Body of pancreas (tissue), 4 donors: ENCODE results near the gene TSPEAR. TPM values are rescaled to one million over a fixed set of nuclear protein-coding genes. Genes with fewer than 3 reads are reported as not detected.
"Not testable (repeated sequence)": the region's sequence is repeated elsewhere in the genome, so short reads cannot be mapped to it uniquely, and the experiment has no call there.

Experiments used
- ATAC-seq: fragments of 150-250 bp; one replicate; pipeline ENCODE4 v1.9.1; 2016
- DNase-seq, 4 donors: peaks; one replicate each; pipeline ENCODE4 v3.0.0-alpha.2; 2019
- H3K27ac ChIP-seq, 4 donors: fragments of 200-600 bp; sonication (generic); 1 replicate in 3 of 4; 2 replicates in 1 of 4; pipeline versions ENCODE4 v1.5.1 to v1.6.1; 2016 to 2019; ENCODE audit warnings: mild to moderate bottlenecking in 1 of 4, mixed read lengths in 1 of 4, moderate library complexity in 1 of 4
- H3K27me3 ChIP-seq, 2 donors: fragments of 200-600 bp; sonication (generic); one replicate each; pipeline ENCODE4 v1.6.0; 2016; ENCODE audit warnings: mild to moderate bottlenecking in 1 of 2
- H3K36me3 ChIP-seq, 2 donors: fragments of 200-600 bp; sonication (generic); replicated peaks in 1 of 2; 2 replicates each; pipeline ENCODE4 v1.5.1; 2016; ENCODE audit warnings: low read depth in 2 of 2; ENCODE audit not compliant: insufficient read depth in 1 of 2
- H3K4me1 ChIP-seq: fragments of 200-600 bp; sonication (generic); one replicate; pipeline ENCODE4 v1.6.0; 2016
- H3K4me3 ChIP-seq, 2 donors: fragments of 200-600 bp; sonication (generic); 1 replicate in 1 of 2; 2 replicates in 1 of 2; pipeline ENCODE4 v1.5.1; 2016 to 2019
- H3K9me3 ChIP-seq, 3 donors: fragments of 200-600 bp; sonication (generic); 1 replicate in 2 of 3; 2 replicates in 1 of 3; pipeline ENCODE4 v1.5.1; 2016
- POLR2A ChIP-seq, 3 donors: fragments of 450-650 bp; IDR thresholded peaks; one replicate each; pipeline ENCODE4 v1.6.1; 2016; ENCODE audit warnings: antibody characterized with exemption in 3 of 3, mild to moderate bottlenecking in 2 of 3
- WGBS, 2 donors: methylation state at CpG; one replicate each; pipeline ENCODE4 v1.1.5; 2017; 5-methylcytosine and 5-hydroxymethylcytosine counted together
- intact Hi-C: fragments of 100-400 bp; cut with DNase I; formaldehyde crosslinking; loops from one replicate; pipeline ENCODE4 v1.15.1; 2023
- total RNA-seq, 2 donors: library from RNA; depleted of rRNA; stranded (reverse); fragments of >200 nt; gene quantifications; one replicate each; pipeline ENCODE4 v1.1.0, GENCODE V29; 2016
- TF ChIP-seq, protein P1 (sequence below), 7 experiments: fragments of 450-650 bp in 4 of 7; fragments of 200-600 bp in 3 of 7; sonication (generic) in 3 of 7; IDR thresholded peaks; one replicate each; pipeline ENCODE4 v1.5.1; 2016 to 2019; ENCODE audit warnings: antibody characterized with exemption in 7 of 7

Gene TSPEAR
- total RNA-seq, 2 donors from 2014 or later: 0.52 TPM; not detected in 1

DNA sequence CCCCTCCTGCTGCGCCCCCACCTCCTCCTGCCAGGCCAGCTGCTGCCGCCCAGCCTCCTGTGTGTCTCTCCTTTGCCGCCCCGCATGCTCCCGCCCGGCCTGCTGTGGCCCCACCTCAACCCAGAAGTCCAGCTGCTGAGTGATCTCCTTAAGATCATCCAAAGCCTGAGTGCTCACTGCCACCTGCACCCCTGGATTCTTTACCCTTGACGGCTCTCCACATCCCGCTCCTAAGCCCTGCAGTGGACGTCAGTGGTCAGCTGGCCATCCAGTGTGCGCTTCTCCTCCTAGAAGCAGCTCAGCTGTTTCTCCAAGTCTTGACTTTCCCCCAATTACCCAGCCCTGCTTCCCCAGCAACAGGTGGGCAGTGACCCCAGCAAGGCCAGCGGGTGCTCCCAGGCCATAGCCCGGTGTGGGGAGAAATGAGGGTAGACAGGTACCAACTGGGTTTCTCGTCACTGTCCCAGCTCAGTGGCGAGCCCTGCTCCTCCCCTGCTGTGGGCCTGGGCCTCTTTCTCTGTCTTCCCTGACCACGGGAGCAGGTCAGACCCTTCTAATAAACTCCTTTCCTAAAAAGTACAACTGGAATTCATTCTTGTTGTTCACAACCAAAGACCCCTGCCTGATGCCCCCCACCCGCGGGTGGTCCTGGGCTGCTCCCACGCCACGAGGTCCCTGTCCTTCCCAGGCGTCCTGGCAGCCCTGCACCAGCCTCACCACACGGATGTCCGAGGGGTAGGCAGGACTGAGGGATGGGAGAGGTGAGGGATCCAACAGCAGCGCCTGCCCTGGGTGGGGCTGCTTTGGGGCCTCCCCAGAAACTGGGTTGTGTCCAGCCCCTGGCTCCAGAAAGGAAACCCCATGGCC lies 109.5 kb downstream of the TSPEAR start:
- Histone ChIP-seq H3K27ac (no peak overlapping the region), H3K4me1 (no peaks in the 10 kb centered on the region), H3K36me3 (no peaks in the 10 kb centered on the region), H3K9me3 (no peaks in the 10 kb centered on the region), H3K4me3 (no peak overlapping the region), H3K27me3 (no peaks in the 10 kb centered on the region)
- DNase-seq (no peak), ATAC-seq (no peak)
- intact Hi-C loops: no loop called here
- WGBS, 2 donors: 45 to 70% methylated on average over 22 to 23 of the region's 23 CpGs
- TF ChIP-seq, protein P1, sequence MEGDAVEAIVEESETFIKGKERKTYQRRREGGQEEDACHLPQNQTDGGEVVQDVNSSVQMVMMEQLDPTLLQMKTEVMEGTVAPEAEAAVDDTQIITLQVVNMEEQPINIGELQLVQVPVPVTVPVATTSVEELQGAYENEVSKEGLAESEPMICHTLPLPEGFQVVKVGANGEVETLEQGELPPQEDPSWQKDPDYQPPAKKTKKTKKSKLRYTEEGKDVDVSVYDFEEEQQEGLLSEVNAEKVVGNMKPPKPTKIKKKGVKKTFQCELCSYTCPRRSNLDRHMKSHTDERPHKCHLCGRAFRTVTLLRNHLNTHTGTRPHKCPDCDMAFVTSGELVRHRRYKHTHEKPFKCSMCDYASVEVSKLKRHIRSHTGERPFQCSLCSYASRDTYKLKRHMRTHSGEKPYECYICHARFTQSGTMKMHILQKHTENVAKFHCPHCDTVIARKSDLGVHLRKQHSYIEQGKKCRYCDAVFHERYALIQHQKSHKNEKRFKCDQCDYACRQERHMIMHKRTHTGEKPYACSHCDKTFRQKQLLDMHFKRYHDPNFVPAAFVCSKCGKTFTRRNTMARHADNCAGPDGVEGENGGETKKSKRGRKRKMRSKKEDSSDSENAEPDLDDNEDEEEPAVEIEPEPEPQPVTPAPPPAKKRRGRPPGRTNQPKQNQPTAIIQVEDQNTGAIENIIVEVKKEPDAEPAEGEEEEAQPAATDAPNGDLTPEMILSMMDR (IDR thresholded peaks at IDR 0.05): no peak
- no peak for TF ChIP-seq POLR2A (IDR thresholded peaks at IDR 0.05)

DNA sequence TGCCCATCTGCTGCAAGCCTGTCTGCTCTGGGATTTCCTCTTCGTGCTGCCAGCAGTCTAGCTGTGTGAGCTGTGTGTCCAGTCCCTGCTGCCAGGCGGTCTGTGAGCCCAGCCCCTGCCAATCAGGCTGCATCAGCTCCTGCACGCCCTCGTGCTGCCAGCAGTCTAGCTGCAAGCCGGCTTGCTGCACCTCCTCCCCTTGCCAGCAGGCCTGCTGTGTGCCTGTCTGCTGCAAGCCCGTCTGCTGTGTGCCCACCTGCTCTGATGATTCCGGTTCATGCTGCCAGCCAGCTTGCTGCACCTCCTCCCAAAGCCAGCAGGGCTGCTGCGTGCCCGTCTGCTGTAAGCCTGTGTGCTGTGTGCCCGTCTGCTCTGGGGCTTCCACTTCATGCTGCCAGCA lies 110.3 kb downstream of the TSPEAR start:
- H3K4me1 ChIP-seq, H3K27ac ChIP-seq, H3K27me3 ChIP-seq, intact Hi-C loops, H3K36me3 ChIP-seq, DNase-seq, ATAC-seq, H3K4me3 ChIP-seq, H3K9me3 ChIP-seq: not testable (repeated sequence)
- 50 to 67% methylated on average over 8 to 9 of the region's 10 CpGs for WGBS, 2 donors

DNA sequence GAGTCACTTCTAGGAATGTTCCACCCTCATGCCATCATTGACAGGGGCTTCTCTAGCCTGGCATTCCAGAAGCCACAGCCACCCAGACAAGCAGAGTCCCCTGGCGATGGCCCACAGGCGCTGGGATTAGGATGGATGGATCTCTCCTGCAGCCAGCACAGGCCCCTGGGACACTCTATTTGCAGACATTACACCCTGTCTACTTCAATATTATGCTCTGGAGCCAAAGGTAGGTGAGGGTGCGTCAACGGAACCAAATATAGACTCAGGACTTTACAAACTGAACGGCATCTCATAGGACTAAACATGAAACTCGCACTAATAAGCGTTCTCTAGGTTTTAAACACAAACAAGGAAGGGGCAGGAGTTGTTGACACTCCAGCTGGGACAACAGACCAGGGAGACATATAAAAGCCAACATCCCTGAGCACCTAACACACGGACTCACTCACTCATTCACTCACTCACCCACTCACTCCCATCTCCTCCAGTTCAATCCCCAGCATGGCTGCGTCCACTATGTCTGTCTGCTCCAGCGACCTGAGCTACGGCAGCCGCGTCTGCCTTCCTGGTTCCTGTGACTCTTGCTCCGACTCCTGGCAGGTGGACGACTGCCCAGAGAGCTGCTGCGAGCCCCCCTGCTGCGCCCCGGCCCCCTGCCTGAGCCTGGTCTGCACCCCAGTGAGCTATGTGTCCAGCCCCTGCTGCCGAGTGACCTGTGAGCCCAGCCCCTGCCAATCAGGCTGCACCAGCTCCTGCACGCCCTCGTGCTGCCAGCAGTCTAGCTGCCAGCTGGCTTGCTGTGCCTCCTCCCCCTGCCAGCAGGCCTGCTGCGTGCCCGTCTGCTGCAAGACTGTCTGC lies 111.0 kb downstream of the TSPEAR start, which contains the start of gene KRTAP10-7:
KRTAP10-7 (plus strand) TSS at position 480 of the 861 bp plus-strand sequence; CDS start at position 505, 25 bp downstream.
- H3K4me1 ChIP-seq, DNase-seq, H3K36me3 ChIP-seq, H3K27me3 ChIP-seq, H3K9me3 ChIP-seq, ATAC-seq, H3K27ac ChIP-seq, H3K4me3 ChIP-seq, intact Hi-C loops: not testable (repeated sequence)
- 51 to 61% methylated on average over 13 to 18 of the region's 23 CpGs for WGBS, 2 donors

DNA sequence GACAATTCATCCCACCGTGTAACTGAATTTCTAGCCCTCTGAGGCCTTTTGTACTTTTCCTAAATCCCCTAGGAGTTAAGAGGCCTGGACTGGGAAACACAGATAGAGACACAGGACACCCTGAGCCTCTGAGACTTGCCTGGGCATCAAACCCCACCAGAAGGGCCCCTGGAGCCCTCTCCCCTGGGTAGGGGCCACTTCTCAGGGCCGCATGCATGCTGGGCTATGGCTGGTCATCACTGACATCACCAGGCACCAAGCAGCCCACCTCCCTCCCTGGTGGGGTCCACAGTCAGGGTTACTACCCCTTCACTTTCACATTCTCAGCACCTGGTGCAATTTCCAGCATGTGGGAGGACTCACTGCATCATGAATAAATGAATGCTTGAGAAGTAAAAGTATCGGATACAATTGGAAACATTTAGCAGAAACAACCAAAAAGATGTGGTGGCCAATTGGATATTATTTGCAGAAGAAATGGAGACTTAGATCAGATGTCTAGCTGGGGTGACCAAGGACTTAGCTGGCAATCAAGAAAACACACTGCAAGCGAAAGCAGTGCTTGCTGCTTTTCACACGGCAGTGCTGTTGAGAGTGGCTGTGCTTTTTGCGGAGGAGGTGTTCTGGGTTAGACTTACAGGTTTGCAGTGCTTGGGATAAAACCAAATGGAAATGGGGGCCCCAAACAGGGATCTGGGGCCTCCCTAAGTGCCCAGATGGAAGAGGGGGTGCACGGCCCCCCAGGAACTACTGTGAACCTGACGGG lies 111.9 kb downstream of the TSPEAR start:
- intact Hi-C loops: no loop called here
- Histone ChIP-seq H3K4me3 (no peak overlapping the region), H3K27me3 (no peaks in the 10 kb centered on the region), H3K27ac (no peak overlapping the region), H3K4me1 (no peaks in the 10 kb centered on the region), H3K36me3 (no peaks in the 10 kb centered on the region), H3K9me3 (no peaks in the 10 kb centered on the region)
- DNase-seq (no peak), ATAC-seq (no peak)
- 77% methylated on average over 8 of the region's 8 CpGs for WGBS, 2 donors
- no peak for TF ChIP-seq POLR2A (IDR thresholded peaks at IDR 0.05)
- TF ChIP-seq, protein P1 (IDR thresholded peaks at IDR 0.05): no peak

DNA sequence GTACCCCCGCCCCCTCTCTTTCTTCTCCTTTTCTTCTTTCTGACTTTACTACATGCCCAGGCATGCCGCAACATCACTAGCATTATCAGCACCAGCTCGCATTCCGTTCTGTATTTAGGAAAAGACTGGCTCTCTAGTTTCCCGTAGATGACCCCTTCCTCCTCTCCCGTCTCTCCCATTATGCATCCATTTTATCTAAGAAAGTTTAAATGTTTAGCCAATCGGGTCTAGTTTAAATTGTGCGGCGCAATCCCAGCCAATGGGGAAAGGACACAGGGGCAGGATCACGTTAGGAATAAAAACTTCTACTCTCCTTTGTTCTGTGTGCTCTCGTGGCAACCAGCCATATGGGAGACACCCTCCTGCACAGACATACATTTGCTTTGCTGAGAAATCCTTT lies 113.3 kb downstream of the TSPEAR start:
- WGBS, 2 donors: 57 to 72% methylated on average over 11 of the region's 11 CpGs
- intact Hi-C loops: no loop called here
- ATAC-seq (no peak), DNase-seq (no peak)
- Histone ChIP-seq H3K27me3 (no peaks in the 10 kb centered on the region), H3K4me1 (no peaks in the 10 kb centered on the region), H3K27ac (no peak overlapping the region), H3K9me3 (no peaks in the 10 kb centered on the region), H3K4me3 (no peak overlapping the region), H3K36me3 (no peaks in the 10 kb centered on the region)
- TF ChIP-seq, protein P1 (IDR thresholded peaks at IDR 0.05): no peak
- TF ChIP-seq POLR2A (IDR thresholded peaks at IDR 0.05): no peak
